Umbilical cord (tissue), 2 donors: ENCODE results near the gene TXNDC5. TPM values are rescaled to one million over a fixed set of nuclear protein-coding genes. Genes with fewer than 3 reads are reported as not detected.
A peak's percentile ranks its signal among the peaks of the same experiment; 100 is the strongest.
"Not testable (repeated sequence)": the region's sequence is repeated elsewhere in the genome, so short reads cannot be mapped to it uniquely, and the experiment has no call there.

Experiments used
- DNase-seq: peaks from one replicate; pipeline ENCODE4 v3.0.0-alpha.2; 2015; ENCODE audit warnings: low spot score
- total RNA-seq: library from RNA; depleted of rRNA; stranded (reverse); fragments of >200 nt; gene quantifications from one replicate; pipeline ENCODE4 v1.2.3, GENCODE V29; 2014; ENCODE audit warnings: low replicate concordance; ENCODE audit not compliant: insufficient read depth

Gene TXNDC5
- total RNA-seq, 1 donor from 2014 or later, result 432 TPM

DNA sequence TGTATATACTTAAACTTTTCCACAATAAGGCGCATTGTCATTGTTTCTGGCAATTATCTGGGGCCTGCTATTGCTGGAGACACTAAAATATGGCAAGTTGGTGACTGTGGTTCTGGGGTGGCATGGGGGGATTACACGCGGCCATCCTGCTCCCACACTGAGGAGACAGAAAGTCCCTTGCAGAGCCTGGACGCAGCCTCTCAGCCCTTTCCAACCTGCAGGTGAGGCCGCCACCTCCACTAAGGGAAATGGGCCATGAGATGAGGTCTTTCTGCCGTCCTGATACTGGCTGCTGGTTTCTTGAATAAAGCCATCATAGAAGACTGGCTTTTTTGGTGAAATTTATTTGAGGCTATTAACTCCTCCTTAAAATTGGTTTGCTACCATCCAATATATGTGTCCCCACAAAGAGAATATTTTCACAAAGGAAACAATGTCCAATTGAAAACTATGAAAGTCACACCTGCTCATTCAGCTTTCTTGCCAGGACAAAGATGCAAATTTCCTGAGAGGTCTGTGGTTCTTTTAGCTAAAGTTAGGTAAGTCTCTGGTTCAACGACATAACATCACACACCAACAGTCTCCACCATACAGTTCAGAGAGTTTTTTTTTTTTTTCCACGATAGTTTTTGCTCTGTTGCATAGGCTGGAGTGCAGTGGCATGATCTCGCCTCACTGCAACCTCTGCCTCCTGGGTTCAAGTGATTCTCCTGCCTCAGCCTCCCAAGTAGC is 13.0 kb downstream of the TXNDC5 start:
- no peak for DNase-seq

DNA sequence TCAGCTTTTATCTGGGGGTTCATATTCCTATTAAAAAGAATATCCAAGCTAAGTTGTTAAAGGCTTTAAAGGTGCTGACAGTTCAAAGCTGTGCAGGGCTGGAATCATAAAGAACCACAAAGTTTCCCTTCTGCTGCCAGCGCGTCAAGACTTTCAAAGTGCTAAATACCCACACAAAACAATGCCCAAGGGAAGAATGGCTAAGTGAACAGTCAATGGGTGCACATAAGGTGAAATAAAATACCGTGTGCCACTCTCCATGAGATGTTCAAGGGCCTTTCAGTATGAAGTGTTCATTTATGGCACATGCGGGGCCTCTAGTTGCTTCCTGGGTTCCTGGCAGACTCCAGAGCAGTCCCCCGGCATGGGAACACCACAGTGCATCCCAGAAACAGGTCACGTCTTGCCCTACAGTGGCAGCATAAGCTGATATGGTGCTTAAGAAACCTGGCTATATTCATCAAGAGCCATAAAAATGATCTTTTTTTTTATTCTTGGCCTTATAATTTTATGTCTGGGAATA is 14.1 kb downstream of the TXNDC5 start:
- DNase-seq, result no peak

DNA sequence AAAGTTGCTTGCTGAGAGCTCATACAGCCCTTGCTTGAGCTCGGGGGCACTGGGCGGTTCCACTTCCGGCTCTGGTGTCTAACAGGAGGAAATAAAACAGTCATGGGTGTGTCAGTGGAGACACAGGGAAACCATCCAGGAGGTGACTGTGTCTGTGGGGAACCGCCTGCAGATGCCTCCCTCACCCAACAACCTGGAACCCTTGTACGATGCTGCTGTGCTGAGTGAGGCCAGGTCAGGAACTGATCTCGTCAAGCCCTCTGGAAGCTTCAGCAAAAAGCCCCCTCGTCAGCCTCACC is 15.5 kb downstream of the TXNDC5 start:
- DNase-seq, result no peak

DNA sequence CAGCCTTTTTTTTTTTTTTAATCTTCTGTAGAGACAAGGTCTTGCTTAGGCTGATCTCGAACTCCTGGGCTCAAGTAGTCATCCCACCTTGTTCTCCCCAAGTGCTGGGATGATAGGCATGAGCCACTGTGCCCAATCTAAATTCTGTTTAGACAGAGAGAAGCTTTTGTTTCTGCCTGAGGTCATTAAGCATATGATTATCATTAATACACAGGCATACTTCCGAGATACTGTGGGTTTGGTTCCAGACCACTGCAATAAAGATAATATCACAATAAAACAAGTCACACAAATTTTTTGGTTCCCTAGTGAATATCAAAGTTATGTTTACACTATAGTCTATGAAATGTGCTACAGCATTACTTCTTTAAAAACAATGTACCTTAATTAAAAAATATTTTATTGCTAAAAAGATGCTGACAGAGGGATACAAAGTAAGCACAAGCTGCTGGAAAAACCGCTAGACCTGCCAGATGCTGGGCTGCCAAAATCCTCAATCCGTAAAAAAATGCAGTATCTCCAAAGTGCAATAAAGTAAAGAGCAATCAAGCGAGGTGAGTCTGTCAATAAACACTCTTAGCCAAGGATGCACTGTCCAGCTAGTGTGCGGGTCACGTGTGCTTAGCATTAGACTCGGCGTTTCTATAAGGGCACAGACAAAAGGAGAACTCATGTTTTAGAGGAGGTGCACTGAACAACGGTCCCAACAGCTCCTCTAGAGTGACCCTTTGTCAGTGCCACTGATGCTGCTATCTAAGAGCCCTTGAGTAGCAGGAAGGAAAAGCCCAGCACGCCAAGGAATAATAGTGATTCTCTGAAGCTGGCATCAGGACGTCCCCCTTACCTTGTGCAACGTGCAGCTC is 16.1 kb downstream of the TXNDC5 start:
- DNase-seq, result no peak

DNA sequence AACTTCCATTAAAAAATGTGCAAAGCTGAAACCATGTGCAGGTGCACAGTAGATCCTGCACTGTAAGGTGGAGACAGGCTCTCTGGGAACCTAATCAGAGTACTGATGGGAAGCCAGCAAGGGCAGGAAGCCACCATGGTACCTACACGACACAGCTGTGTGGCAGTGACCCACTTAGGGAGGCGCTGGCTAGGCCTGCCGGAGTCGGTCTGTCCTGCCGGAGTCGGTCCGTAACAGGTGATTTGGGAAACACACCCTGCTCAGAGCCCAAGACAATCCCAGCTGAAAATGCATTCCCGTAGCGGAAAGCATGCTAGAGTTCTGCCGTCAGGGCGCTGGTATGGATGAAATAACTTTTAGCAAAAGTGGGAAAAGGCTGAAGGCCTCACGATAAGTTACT is 17.2 kb downstream of the TXNDC5 start:
- DNase-seq, result no peak

DNA sequence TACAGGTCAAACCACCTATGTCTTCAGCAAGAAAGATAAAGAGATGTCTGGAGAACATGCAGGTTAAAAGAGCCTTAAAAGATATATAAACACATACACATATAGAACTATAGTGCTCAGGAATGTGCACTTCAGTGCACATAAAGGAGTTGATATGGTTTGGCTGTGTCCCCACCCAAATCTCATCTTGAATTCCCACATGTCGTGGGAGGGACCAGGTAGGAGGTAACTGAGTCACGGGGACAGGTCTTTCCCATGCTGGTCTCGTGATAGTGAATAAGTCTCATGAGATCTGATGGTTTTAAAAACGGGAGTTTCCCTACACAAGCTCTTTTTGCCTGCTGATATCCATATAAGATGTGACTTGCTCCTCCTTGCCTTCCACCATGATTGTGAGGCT is 18.2 kb downstream of the TXNDC5 start:
- DNase-seq, result not testable (repeated sequence)

DNA sequence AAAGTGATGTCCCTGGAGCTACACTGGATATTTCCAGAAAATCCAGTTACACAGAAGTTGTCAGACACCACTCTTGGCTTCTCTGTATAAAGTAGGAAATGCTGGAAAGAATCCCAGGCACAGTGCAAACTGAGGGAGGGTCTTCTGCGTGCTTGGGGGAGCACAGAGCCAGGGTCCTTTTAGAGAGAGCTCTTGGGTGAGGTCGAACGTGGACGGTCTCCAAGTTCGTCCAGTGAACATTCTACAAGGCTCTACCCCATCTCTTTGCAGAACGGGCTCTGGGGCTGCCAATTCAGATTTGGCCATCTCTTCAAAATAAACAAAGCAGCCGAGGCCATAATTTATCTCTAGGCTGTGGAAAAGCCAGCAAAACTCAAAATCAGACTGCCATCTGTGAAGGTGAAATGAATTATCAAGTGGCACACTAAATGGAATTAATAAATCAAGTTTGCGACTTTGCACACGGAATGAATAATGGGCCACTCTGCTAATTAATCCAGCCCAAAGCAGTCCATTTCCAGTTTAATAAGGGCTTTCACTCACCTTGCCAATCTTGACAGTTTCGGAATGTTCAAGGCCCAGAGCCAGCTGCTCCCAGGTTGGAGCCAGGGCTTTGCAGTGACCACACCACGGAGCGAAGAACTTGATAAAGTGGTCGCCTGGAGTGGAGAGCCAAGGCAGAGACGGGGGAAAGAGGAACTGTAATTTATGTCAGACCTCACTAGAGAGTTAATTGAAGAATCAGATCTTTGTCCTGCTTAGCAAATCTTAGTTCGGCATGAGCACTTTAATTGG is 19.3 kb downstream of the TXNDC5 start:
- no peak for DNase-seq

DNA sequence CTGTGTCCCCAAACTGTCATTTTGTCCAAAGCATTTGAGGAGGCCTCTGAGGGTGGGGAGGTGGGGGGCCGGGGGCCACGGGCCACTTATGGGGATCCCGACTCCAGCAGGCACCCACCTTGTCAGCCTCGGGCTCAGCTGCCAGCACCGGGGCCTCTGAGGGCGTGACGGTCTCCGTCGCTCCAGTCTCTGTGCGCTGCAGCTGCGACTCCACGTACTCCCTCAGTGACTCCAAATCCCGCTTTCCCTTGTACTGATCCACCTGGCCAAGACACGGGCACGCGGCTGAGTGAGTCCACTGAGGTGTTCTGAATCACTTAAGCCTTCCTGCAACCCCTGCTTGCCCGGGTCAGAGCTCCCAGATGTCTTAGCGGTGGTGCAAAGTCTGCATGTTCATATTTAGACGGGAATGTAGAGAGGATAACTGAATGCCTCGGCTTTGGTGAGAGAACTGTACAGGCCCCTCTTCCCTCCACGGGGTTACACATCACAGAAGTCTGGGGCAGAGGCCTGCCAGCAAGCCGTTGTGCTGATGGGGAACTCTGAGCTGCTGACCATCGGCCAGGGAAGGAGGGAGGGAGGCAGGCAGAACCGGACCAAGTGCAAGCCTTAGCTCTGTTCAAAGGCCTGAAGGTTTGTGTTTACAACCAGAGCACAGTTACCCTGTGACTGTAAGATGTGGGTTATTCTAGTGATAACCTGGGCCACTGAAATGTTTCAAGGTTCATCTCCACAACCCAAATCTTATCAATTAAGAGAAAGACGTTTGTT is 21.8 kb downstream of the TXNDC5 start:
- no peak for DNase-seq

DNA sequence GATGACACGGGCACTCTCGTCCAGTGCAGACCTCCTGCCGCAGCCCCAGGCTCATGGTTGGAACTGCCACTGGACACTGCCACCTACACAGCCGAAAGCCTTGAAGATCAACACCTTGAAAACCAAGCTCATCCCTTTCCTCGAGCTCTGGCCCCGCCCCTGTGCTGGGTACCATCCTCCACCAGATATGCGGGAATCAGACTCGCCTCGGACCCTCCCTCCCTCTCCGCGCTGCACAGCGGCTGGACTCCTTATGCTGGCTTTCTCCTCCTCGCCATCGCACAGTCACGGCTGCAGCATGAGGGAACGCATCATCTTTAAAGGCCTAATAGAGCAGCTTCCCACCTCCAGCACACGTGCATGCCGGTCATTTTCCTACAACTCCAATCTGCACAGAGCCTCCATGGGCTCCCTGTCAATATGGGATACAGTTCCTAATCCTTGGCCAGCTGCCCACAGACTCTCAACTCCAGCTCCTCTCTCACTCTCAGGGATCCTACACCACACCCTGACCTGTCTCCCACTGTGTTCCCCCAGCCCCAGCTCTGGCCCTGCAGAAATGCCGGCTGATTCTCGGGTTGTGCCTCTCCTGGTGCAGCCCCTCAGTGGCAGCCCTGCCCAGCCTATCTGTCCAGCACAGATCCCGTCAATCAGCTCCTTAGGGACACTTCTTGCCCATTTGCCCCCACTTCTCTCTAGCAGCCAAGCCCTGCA is 23.2 kb downstream of the TXNDC5 start:
- no peak for DNase-seq

DNA sequence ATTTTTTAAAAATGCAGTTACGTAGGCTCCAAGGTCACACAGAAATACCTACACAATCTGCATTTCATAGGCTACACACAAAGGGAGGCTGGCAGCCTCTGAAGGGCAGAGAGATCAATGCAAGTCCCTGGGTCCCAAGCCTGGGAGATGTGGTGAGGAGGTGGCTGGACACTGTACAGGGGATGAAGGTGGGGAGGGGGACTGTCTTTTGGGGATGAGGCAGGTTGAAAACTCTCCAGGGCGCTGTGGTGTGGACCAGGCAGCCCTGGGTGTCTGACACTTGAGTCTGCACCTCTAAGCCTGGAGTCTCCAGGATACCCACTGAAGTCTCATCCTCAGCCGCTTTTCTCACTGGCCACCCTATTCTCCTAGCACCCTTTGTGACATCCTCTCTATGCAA is 24.5 kb downstream of the TXNDC5 start:
- no peak for DNase-seq

DNA sequence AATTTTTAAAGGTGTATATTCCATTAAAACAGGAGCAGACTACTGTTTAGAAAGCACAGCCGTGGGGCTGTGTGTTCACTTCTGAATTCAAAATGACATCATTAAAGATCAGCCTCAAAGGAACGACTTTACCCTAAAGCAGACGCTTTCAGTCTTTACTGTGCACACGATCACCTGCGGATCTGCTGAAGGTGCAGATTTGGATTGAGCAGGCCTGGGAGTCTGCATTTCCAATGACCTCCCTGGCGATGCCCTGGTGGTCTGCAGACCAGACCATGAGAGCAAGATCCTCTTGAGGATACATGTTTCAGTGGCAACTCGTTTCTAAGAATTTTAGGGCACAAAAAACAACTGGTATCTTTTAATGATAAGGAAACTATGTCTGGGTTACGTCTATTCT is 27.2 kb downstream of the TXNDC5 start:
- DNase-seq, result no peak

DNA sequence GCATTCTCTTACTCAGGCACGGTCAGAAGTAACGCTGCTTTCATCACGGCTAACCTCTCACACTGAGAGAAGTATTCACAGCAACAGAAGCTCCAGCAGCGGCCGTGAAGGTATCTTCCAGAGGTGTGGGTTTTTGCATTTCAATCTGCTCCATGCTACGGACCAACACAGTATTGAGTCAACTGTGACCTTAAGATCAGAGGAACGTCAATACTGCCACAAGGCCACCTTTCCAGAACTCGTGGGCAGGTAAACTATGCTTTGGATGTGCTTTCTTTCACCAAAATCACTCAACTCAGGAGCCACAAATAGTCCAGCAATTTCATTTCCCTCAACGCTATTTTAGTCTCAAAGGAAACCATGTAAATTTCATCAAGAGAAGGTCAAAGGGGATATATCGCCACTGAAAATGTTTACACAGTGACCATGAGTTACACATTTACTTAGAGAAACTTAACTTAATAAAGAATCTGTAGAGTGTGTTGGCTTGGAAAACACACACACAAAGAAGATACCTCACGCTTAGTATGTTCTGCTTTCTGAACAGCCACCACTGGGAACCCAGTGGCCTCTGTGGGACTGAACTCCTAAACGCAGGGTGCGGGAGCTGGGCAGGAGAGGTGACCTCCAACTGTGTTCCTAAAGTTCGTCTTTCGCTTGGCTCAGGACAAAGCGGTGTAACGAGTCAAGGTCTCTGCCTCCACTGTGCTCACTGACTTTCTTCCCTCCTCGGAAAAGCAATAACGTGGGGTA is 27.9 kb downstream of the TXNDC5 start:
- DNase-seq, result no peak

DNA sequence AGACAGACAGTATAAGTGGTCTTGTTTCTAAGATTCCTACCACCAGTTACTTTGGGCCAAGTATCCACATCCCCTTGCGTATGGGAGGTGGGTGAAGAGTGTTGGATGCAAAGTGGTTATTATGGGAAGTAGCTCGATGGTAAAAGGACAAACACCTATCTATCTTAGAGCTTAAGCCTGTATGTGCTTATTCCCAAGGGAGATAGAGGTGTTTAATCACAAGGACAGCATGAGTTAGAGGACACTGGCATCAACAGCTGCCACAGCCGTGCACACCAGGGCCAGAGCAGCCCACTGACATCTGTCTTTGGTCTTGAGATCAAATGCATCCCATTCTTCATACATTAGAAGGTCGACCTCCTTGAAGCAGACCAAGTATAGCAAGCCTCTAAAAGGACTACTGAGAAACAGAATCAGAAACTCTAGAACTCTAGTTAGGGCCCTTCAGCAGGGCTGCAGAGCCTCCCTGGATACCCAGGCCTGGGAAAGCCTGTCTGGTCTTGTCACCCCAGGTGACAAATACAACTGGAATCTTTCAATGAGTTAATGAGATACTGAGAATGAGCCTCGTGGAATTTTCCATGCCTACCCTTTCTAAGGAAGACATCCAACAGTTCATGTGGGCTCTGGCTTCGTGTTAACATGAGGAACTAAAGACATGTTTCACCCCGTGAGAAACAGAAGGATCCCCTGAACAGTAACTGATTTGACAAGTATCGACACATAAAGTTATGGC is 28.7 kb downstream of the TXNDC5 start:
- DNase-seq, result no peak

DNA sequence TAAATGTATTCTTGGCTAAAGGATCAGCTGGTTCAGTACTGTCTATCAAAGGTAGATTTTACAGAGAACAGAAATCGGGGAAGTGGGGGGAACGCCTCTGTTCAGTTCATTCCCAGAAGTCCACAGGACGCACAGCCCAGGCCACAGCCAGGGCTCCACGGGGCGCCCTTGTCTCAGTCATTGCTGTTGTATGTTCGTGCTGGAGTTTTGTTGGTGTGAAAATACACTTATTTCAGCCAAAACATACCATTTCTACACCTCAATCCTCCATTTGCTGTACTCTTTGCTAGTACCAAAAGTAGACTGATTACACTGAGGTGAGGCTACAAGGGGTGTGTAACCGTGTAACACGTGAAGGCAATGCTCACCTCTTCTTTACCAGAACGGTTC is 29.9 kb downstream of the TXNDC5 start:
- no peak for DNase-seq

DNA sequence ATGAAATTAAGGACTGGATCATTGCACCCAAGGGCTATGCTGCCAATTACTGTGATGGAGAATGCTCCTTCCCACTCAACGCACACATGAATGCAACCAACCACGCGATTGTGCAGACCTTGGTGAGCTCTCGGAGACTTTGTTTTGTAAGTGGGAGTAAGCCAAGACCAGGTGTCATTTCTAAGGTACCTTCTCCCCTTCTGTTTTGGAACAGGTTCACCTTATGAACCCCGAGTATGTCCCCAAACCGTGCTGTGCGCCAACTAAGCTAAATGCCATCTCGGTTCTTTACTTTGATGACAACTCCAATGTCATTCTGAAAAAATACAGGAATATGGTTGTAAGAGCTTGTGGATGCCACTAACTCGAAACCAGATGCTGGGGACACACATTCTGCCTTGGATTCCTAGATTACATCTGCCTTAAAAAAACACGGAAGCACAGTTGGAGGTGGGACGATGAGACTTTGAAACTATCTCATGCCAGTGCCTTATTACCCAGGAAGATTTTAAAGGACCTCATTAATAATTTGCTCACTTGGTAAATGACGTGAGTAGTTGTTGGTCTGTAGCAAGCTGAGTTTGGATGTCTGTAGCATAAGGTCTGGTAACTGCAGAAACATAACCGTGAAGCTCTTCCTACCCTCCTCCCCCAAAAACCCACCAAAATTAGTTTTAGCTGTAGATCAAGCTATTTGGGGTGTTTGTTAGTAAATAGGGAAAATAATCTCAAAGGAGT is 30.4 kb downstream of the TXNDC5 start:
- DNase-seq, result no peak

DNA sequence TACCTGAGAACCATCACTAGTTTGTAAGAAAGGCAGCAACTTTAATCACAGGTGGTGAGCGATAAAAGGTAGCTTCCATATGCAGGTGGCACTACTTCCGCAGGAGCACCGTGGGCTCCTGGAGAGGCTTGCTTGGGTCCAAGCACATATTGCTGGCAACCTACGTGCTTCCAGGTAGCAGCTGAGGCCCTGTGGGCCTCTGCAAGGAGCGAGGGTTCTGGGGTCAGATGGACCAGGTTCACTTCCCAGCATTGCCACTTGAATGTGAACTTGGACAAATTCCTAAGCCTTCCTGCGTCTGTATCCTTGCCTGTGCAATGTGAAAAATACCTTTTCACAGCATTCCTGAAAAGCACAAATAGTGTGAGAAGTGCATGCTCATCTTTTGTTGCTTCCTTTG is 31.0 kb downstream of the TXNDC5 start:
- DNase-seq, result no peak

DNA sequence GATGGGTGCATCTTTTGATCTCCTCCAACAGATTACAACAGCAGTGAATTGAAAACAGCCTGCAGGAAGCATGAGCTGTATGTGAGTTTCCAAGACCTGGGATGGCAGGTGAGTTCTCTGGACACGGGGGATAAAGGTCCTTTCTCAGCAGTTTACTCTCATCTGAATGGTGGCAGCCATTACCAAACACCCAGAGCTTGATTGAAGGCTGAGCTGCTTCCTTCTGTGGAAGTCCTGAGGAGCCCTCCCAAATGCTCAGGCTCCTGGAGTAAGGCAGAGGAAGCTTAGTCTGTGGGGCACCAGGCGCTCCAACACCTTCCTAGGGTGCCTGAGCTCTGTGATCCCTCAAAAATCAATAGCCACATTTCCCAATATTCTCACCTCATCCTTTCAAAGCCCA is 31.5 kb downstream of the TXNDC5 start:
- no peak for DNase-seq

DNA sequence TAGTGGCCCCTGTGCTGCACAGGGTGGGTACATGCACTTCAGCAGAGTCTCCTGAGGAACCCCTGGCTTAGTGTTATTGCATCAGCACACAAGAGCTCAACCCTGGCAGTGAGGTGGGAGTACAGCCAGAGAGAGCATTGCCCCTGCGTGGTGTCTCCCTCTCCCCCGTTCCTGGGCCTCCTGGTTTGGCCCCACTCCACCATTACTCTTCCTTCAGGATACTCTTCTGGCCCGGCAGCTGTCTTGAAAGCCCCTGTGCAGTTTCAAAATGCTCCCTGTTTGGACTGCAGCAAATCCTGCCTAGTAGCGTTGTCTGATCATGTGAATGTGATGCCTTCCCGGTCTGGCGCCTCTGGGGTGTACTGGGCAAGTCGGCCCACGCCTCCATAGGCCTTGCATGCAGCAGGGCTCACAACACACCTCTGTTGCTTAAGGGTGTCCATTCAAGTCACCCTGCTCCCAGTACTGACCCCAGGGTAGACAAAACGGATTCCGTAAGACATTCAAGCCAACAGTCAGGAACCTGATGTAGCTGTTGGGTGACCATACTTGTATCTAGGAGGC is 32.1 kb downstream of the TXNDC5 start:
- peak; percentile 71 for DNase-seq
